ENCODE results near the gene KDM4B. TPM values are rescaled to one million over a fixed set of nuclear protein-coding genes. Genes with fewer than 3 reads are reported as not detected.
A peak's percentile ranks its signal among the peaks of the same experiment; 100 is the strongest.

Gene KDM4B
- total RNA-seq, 6 experiments from 2014 or later = 17.0 to 27.2 (median 20.3) TPM

DNA sequence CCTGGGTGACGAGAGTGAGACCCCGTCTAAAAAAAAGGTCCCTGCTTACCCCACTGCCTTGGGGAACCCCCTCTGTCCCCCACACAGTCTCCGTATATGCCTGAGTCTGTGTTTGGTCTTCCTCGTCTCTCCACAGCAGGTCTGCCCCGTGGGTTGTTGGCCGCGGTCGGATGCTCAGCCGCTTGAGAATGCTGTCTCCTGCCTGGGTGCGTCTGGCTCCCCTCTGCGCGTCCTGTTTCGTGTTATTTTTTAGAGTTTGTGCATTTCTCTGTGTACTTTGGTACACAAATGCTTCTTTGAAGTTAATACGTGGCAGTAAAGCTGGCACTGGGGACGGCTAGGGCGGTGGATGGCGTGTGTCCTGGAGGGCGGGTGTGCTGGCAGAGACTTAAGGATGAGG lies 34.9 kb downstream of the KDM4B start:
- no peaks in the 10 kb centered on the region for H3K9me3 Mint-ChIP-seq
- no peaks in the 10 kb centered on the region; the same call in 1 of the 2 replicates for H3K27me3 Mint-ChIP-seq (ENCODE audit: insufficient read depth)
- DNase-seq = no peak
- H3K36me3 Mint-ChIP-seq (ENCODE audit: low read depth) = no peaks in the 10 kb centered on the region
- H3K4me3 Mint-ChIP-seq = no peak overlapping the region
- TF ChIP-seq, protein P1, sequence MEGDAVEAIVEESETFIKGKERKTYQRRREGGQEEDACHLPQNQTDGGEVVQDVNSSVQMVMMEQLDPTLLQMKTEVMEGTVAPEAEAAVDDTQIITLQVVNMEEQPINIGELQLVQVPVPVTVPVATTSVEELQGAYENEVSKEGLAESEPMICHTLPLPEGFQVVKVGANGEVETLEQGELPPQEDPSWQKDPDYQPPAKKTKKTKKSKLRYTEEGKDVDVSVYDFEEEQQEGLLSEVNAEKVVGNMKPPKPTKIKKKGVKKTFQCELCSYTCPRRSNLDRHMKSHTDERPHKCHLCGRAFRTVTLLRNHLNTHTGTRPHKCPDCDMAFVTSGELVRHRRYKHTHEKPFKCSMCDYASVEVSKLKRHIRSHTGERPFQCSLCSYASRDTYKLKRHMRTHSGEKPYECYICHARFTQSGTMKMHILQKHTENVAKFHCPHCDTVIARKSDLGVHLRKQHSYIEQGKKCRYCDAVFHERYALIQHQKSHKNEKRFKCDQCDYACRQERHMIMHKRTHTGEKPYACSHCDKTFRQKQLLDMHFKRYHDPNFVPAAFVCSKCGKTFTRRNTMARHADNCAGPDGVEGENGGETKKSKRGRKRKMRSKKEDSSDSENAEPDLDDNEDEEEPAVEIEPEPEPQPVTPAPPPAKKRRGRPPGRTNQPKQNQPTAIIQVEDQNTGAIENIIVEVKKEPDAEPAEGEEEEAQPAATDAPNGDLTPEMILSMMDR (IDR thresholded peaks at IDR 0.05) = no peak
- H3K4me1 Mint-ChIP-seq (ENCODE audit: low read depth) = peaks cover 38% of the 10 kb centered on the region
- peak overlapping the region; percentile 54; the same call in 1 of the 2 replicates for H3K27ac Mint-ChIP-seq

DNA sequence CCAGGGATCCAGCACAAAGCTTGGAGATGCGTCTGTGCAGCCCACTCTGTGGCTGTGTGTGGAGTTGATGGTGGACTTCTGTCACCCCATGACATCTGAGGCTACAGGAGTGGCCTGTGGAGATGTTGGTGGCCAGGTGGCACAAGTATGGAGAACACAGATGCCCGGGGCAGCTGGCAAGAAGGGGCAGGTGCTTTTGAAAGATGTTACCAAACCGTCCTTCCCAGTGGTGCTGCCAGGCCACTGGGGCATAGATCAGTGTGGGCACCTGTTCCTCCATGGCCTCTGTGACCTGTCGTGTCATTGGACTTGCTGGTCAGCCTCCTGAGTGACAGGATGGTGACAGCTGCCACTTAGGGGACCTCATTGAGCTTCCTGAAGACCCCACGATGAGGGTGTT lies 36.2 kb downstream of the KDM4B start:
- no peaks in the 10 kb centered on the region; the same call in 1 of the 2 replicates for H3K27me3 Mint-ChIP-seq (ENCODE audit: insufficient read depth)
- no peaks in the 10 kb centered on the region for H3K9me3 Mint-ChIP-seq
- H3K27ac Mint-ChIP-seq = no peak overlapping the region
- no peaks in the 10 kb centered on the region for H3K36me3 Mint-ChIP-seq (ENCODE audit: low read depth)
- no peak for DNase-seq
- TF ChIP-seq, protein P1 (IDR thresholded peaks at IDR 0.05) = no peak
- H3K4me3 Mint-ChIP-seq = no peak overlapping the region
- peaks cover 38% of the 10 kb centered on the region for H3K4me1 Mint-ChIP-seq (ENCODE audit: low read depth)

DNA sequence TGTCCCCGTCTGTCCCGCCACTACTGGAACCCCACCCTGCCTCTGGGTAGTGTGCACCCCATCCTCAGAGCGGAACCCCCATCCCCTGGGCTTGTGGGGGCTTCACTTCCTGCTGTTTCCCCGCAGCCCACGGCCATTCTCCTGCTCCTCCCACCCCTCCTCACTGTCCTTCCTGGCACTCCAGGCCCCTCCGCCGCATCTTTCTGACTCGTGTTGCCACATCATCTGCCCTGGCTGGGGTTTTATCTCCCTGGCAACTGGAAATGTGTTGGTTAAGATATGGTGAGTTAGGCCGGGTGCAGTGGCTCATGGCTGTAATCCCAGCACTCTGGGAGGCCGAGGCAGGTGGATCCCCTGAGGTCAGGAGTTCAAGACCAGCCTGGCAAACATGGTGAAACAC lies 37.3 kb downstream of the KDM4B start:
- Mint-ChIP-seq H3K9me3 (no peaks in the 10 kb centered on the region), H3K27me3 (ENCODE audit: insufficient read depth) (no peaks in the 10 kb centered on the region; the same call in 1 of the 2 replicates), H3K36me3 (ENCODE audit: low read depth) (no peaks in the 10 kb centered on the region), H3K27ac (peak overlapping the region; percentile 64), H3K4me3 (no peak overlapping the region), H3K4me1 (ENCODE audit: low read depth) (peaks cover 31% of the 10 kb centered on the region)
- DNase-seq = peak; percentile 19
- TF ChIP-seq, protein P1 (IDR thresholded peaks at IDR 0.05) = no peak

DNA sequence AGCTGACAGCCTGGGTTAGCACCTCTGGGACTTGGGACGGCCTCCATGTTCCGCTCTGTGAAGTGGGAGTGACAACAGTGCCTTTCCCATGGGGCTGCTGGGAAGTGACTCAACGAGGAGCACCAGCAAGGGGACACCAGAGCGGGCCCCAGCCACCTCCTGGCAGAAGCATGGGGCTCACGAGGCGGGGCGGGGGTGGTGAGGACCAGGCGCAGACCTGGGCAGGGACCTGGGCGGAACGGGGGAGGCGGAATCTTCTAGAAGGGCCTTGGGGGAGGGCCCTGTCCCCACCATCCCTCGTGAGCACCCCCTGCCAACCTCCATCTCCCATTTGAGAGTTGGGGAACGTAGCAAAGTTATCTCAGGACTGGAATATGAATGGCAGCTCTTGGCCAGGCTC lies 37.9 kb downstream of the KDM4B start:
- H3K4me3 Mint-ChIP-seq = no peak overlapping the region
- TF ChIP-seq, protein P1 (IDR thresholded peaks at IDR 0.05) = no peak
- no peak overlapping the region; the same call in 1 of the 2 replicates for H3K27ac Mint-ChIP-seq
- no peaks in the 10 kb centered on the region; the same call in 1 of the 2 replicates for H3K27me3 Mint-ChIP-seq (ENCODE audit: insufficient read depth)
- peaks cover 25% of the 10 kb centered on the region for H3K4me1 Mint-ChIP-seq (ENCODE audit: low read depth)
- no peak for DNase-seq
- no peaks in the 10 kb centered on the region for H3K9me3 Mint-ChIP-seq
- no peaks in the 10 kb centered on the region for H3K36me3 Mint-ChIP-seq (ENCODE audit: low read depth)

DNA sequence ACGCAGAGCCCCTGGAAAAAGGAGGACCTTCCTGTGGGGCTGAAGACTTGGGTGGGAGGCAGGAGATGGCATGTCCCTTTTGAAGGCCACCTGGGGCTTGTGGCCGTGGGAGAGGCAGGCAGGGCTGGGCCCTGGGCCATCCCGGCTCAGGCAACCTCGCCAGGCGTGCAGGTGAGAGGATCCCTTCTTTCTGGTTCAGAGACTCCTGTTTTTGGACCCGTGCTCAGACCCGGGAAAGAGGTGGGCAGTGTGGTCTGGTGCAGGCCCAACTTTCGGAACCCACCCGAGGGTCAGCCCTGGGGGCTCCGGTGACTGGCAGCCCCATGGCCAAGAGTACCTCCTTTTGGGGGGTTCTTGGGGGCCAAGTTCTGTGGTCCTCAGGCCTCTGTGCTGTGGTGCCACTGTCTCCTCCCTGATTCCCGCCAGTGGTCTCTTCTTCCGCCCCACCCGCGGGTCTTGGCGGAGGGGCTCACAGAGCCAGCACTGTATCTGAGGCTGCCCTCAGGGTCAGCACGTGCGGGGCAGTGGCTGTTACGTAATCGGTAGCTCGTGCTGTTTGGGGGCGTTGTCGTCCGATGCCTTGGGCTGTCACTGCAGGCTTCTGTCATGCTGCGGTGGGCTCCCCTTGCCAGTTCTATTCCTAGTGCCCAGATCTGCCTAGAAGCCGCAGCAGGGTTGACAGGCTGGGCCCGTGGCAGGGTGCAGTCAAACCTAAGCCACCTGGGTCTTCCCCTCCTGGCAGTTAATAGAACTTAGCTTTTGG lies 42.7 kb downstream of the KDM4B start:
- Mint-ChIP-seq H3K4me1 (ENCODE audit: low read depth) (peaks cover 6% of the 10 kb centered on the region), H3K27me3 (ENCODE audit: insufficient read depth) (no peaks in the 10 kb centered on the region; the same call in 1 of the 2 replicates), H3K9me3 (no peaks in the 10 kb centered on the region), H3K27ac (no peak overlapping the region), H3K36me3 (ENCODE audit: low read depth) (no peaks in the 10 kb centered on the region), H3K4me3 (no peak overlapping the region)
- TF ChIP-seq, protein P1 (IDR thresholded peaks at IDR 0.05) = no peak
- DNase-seq = no peak

All from HFFc6 (cell line).